Fibroblast of skin of left quadriceps (primary cell): Measurements from ENCODE around the gene NTMT1.
"Not testable (repeated sequence)": the region's sequence is repeated elsewhere in the genome, so short reads cannot be mapped to it uniquely, and the experiment has no call there.

Experiments
- DNase-seq, 2 experiments: peaks; one replicate each; pipeline ENCODE4 v3.0.0-alpha.2; 2013; ENCODE audit warnings: low read depth in 2 of 2

NTMT1 gene

GRCh38 chr9:129626079-129626624 is at the start of gene NTMT1:
NTMT1 (plus strand) TSS chr9:129626163; CDS start chr9:129632704, 6,541 bp downstream.
- DNase-seq, result peak; percentile 58 to 60

GRCh38 chr9:129576546-129577543 is 49.1 kb upstream of the NTMT1 start:
- DNase-seq, result peak; percentile 61 to 63

- DNase-seq, result no peak
Measured at GRCh38 chr9:129579294-129579693, 46.7 kb upstream of the NTMT1 start.

- no peak for DNase-seq
Measured at GRCh38 chr9:129580211-129580915, 45.6 kb upstream of the NTMT1 start.

- DNase-seq, result no peak
Measured at GRCh38 chr9:129581505-129582189, 44.3 kb upstream of the NTMT1 start.

GRCh38 chr9:129582855-129583254 is 43.1 kb upstream of the NTMT1 start:
- DNase-seq, result no peak

- no peak for DNase-seq
Measured at GRCh38 chr9:129583308-129584038, 42.5 kb upstream of the NTMT1 start.

- peak; percentile 75 to 76 for DNase-seq
Measured at GRCh38 chr9:129584136-129584535, 41.8 kb upstream of the NTMT1 start.

- no peak for DNase-seq
Measured at GRCh38 chr9:129585352-129585751, 40.6 kb upstream of the NTMT1 start.

- DNase-seq, result no peak
Measured at GRCh38 chr9:129586245-129586644, 39.7 kb upstream of the NTMT1 start.

- no peak for DNase-seq
Measured at GRCh38 chr9:129586685-129587084, 39.3 kb upstream of the NTMT1 start.

- DNase-seq, result no peak
Measured at GRCh38 chr9:129587487-129588262, 38.3 kb upstream of the NTMT1 start.

- DNase-seq, result no peak
Measured at GRCh38 chr9:129590466-129590865, 35.5 kb upstream of the NTMT1 start.

- no peak for DNase-seq
Measured at GRCh38 chr9:129591916-129592315, 34.0 kb upstream of the NTMT1 start.

- not testable (repeated sequence) for DNase-seq
Measured at GRCh38 chr9:129592790-129593189, 33.2 kb upstream of the NTMT1 start.

- DNase-seq, result no peak
Measured at GRCh38 chr9:129594632-129595031, 31.3 kb upstream of the NTMT1 start.

GRCh38 chr9:129595311-129595741 is 30.6 kb upstream of the NTMT1 start:
- no peak for DNase-seq

- no peak for DNase-seq
Measured at GRCh38 chr9:129595903-129596540, 29.9 kb upstream of the NTMT1 start.

GRCh38 chr9:129596541-129597331 is 29.2 kb upstream of the NTMT1 start:
- no peak for DNase-seq
